ENCODE data around the gene SPNS1.
"Not testable (repeated sequence)": the region's sequence is repeated elsewhere in the genome, so short reads cannot be mapped to it uniquely, and the experiment has no call there.

- not testable (repeated sequence) for TF ChIP-seq CTCF, EZH2, EZH2phosphoT487 (IDR thresholded peaks at IDR 0.05)
These were observed 48.3 kb upstream of the SPNS1 start for GRCh38 chr16:28926284-28926683.
